GM19467 (cell line): ENCODE data around the gene MDFI.

ENCODE experiments used
- ATAC-seq: cut with Tn5 transposase; IDR thresholded peaks from one replicate; pipeline ENCODE4 v1.9.1; 2021; ENCODE audit warnings: mild to moderate bottlenecking, moderate library complexity; ENCODE audit not compliant: unreplicated experiment

The MDFI gene

DNA sequence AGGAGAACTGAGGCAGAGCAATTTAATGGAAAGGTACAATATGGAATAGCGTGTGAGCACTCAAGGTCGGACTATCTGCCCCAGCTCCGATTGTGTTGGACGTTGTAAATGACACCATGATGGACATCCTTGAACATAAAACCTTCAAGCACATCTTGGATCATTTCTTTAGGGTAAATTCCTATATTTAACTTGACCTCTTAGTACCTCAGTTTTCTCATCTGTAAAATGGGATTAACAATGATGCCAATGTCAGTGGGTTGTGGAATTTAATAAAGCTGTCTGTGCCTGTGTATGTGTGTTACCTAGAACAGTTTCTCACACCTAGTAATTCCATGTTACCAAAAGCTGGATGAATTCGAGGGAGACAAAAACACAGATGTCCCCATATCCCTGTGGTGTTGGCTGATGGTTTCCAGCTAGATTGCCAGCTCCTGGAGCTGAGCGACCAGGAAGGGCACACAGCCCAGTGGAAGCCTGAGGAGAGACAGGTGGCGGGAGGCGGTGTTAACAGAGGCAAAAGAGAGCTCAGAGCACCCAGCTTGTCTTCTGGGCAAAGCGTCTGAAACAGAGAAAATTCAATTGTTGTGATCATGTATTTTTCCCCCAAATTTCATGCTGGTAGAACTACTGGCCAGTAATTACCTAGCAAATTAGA is 32.6 kb downstream of the MDFI start:
- no peak for ATAC-seq

DNA sequence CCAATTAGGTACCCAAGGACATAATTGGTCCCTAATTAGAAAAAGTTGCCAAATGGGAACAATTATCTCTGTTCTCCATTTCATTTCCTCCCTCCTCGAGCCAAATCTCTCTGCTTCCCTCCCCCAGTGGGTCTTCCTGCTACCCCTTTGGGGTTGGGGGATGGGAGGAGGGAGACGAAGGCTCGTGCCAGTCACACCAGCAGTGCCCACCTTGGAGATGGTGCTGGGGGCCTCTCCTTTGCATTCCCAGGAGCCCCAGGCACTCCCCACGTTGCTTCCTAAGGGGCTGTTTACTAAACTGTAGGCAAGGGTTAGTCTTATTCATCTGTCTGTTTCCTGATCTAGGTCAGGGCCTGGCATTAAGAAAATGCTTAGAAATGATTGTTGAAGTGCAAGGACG is 33.1 kb downstream of the MDFI start:
- no peak for ATAC-seq

DNA sequence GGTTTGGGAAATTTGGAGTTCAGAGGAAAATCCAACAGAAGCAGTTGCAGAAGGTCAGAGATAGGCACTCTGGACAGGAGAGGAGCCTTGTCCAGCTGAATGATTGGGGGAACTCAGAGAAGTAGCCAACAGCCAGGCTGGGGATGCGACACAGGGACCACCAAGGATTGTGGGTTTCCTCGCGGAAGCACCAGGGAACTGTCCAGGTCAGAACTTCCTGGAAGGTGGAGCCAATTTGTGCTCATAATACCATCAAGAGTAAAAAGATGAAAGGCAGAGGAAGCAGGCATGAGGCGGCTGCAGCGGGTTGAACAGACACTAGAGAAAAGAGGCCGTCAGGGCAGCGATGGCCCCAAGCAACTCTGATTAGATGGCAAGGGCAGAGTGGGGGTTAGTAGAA is 33.7 kb downstream of the MDFI start:
- ATAC-seq, result no peak

- no peak for ATAC-seq
Measured at GRCh38 chr6:41672816-41673703, 34.8 kb downstream of the MDFI start.

GRCh38 chr6:41673704-41674000 is 35.4 kb downstream of the MDFI start:
- ATAC-seq, result no peak

GRCh38 chr6:41674231-41675000 is 36.1 kb downstream of the MDFI start:
- ATAC-seq, result no peak

DNA sequence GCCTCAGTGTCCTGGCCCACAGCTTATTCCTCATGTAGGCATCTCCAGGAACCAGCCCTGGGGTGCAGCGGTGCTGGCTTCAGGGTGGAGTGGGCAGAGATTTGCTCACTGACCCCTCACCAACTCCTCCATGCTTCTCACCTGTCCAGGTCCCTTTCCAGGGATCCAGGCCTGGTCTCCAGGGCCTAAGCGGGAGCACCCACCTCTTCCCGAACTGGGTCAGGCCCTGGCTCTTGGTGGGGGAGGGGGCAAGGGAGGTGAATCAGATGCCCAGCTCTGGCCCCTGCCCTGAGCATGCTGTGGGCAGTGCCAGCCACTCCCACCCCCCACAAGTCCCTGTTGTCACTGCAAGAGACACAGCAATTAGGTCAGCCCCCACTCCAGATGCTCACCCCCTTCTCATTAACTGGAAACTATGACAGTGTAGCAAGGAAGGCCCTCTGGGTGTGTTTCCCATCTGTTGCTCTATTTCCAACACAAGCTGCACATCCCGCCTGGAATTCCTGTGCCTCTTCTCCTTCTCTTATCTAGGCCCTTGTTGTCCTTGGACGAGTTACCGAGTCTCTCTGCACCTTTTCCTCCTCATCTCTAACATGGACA is 37.0 kb downstream of the MDFI start:
- no peak for ATAC-seq

- no peak for ATAC-seq
Measured at GRCh38 chr6:41675992-41676391, 37.7 kb downstream of the MDFI start.

DNA sequence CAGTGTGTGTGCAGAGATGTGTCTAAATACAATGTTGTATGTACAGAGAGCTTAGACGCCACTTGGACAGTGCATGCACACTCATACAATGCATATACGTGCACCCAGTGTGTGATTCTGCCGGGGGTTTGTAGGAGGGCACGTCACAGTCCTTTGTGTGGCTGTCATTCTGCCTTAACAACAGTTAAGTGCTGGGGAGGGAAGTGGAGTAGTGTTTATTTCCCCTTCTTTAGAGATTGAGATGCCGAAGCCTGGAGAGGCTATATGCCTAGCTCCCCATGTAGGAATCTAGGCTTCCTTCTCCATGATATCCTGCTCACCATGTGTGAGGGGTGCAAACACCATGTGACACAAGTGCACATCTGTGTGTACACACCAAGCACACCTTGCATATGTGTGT is 38.2 kb downstream of the MDFI start:
- no peak for ATAC-seq

DNA sequence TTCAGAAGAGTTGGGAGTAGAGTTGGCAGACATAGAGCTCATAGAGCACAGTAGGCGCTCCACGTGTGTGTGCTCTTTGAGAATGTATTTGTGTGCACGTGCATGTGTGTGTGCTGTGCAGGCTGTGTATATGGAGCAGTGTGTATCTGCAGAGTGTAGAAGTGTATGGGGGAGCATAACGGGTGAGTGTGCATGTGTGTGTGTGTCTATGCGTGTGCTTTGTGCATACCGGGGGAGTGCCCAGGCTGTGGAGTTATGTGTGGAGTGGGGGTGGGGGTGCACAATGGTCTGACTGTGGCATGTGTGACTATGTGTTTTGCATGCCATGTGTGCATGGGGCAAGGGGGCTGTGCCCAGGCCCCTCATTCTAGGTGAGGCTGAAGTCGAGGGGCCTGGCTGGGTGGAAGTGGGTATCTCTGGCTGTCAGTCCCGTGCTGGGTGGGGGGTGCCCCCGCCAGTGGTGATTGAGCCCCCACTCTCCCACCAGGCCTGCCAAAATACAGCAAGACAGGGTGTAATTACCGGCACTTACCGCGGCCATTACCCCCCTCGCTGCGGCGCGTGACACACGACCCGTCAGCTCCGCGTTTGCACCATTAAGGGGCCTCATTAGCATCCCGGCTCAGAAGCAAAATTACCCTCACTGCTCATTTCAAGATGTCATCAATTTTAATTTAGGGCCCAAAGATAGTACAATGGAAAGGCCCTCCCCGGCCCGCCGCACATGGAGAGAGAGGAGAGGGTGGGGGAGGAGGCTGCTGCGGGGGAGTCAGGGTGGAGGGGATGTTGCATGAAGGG is 39.1 kb downstream of the MDFI start:
- ATAC-seq, result no peak

DNA sequence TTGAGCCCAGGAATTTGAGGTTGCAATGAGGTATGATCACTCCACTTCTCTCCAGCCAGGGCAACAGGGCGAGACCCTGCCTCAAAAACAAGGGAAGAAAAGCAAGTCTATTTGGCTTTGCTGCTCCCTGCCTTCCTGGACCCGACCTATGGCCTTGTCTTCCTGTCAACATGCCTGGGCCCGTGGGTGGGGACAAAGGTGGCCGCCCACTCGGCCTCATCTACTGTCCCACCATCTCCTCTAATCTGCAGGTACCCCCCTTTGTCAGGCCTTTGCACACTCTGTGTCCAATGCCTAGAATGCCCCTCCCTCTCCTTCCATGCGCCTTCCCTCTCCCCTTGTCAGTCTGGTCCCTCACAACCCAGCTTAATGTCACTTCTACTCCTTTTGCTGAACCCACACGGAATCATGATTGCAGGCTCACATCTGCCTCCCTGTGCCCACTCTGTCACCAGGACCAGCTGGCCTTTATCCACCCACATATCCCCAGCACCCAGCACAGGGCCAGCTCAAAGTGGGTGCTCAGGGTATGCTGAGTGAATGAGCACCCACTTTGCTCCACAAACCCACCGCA is 40.3 kb downstream of the MDFI start:
- ATAC-seq, result no peak

GRCh38 chr6:41679696-41680095 is 41.4 kb downstream of the MDFI start:
- ATAC-seq, result no peak

- ATAC-seq, result no peak
Measured at GRCh38 chr6:41680182-41680965, 42.1 kb downstream of the MDFI start.

GRCh38 chr6:41682056-41682477 is 43.8 kb downstream of the MDFI start:
- ATAC-seq, result no peak

- no peak for ATAC-seq
Measured at GRCh38 chr6:41682497-41683272, 44.4 kb downstream of the MDFI start.

GRCh38 chr6:41683273-41683522 is 44.9 kb downstream of the MDFI start:
- ATAC-seq, result no peak

GRCh38 chr6:41683523-41684310 is 45.4 kb downstream of the MDFI start:
- peak; percentile 55 for ATAC-seq
